ENCODE results near the gene UCP3.

UCP3 gene, protein sequence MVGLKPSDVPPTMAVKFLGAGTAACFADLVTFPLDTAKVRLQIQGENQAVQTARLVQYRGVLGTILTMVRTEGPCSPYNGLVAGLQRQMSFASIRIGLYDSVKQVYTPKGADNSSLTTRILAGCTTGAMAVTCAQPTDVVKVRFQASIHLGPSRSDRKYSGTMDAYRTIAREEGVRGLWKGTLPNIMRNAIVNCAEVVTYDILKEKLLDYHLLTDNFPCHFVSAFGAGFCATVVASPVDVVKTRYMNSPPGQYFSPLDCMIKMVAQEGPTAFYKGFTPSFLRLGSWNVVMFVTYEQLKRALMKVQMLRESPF

DNA sequence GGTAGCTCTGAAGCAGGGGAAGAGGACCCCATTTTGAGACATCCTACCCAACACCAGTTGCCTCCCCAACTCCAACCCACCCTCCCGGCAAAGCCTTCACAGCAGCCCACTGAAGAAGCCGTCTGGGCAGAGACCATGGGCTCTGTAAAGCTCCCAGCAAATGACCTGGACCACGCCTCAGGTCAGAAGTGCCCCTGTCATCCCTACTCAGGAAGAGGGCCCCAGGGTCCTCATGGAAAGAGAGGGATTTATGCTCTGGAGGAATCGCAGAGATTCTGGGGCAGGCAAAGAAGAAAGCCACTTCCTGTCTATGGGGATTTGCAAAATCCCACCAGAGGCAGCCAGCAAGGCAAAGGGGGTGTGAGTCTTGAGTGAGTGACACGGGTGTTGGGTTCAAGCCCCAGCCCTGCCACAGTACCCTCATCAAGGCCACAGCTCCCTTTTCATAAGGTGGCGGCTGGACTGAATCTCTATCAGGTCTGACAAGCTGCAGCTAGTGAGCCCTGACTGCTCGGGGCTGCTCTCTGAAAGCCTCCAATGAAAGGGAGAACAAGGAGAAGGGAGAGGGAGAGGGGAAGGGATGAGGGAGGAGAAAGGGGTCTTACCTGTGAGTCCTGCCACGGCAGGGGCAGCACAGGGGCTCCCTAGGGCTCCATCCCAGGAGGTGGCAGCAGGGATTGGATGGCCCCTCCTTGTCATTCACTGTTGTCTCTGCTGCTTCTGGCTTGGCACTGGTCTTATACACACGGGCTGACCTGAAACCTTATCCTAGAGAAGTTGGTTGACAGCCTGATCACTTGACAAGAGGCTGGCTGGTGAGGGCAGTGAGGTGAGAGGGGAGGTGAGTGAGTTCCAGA is at the start of gene UCP3:
Gene UCP3 (minus strand): TSS at position 713 of the 857 bp plus-strand sequence. CDS start 2,043 bp downstream, outside the sequence.
- DNase-seq (ENCODE audit: low read depth in 1 of 2, low spot score in 1 of 2) = no peak

- DNase-seq (ENCODE audit: low read depth in 1 of 2, low spot score in 1 of 2) = no peak
Observed at GRCh38 chr11:74057249-74058151, 48.6 kb upstream of the UCP3 start.

DNA sequence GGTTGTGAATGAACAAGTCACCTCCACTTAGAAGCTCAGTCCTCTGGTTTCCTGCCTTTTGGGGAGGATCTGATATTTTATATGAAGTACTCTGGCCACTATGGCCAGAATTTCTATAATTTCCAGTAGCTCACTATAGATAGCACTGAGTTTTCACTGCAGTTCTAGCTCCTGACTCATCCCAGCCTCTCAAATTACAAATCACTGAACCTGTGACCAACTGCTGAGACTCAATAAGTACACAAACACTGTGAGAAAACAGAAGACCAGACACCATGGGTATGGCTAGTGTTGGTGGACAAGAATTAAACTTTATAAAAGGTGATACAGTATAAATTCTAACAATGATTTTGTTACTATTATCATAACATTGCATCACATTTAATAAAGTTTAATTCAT is 47.1 kb upstream of the UCP3 start:
- DNase-seq (ENCODE audit: low read depth in 1 of 2, low spot score in 1 of 2) = no peak

DNA sequence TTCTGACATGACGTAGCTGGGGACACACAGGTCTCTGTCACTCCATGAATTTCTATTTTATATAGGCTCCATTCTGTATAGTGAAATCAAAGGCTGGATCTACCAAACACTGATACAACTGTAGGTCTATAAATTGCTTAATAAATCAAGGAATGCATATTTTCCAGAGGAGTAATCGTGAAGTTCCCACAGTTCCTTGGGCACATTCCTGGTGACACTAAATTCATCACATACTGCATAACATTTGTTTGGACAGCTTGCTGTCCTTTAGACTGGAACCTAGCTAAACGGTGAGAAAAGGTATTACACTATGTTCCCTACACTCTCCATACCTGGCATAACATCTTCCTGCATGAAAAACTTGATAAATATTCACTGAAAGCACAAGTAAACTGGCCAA is 41.6 kb upstream of the UCP3 start:
- no peak for DNase-seq (ENCODE audit: low read depth in 1 of 2, low spot score in 1 of 2)

- no peak for DNase-seq (ENCODE audit: low read depth in 1 of 2, low spot score in 1 of 2)
Observed at GRCh38 chr11:74048993-74049392, 40.1 kb upstream of the UCP3 start.

DNA sequence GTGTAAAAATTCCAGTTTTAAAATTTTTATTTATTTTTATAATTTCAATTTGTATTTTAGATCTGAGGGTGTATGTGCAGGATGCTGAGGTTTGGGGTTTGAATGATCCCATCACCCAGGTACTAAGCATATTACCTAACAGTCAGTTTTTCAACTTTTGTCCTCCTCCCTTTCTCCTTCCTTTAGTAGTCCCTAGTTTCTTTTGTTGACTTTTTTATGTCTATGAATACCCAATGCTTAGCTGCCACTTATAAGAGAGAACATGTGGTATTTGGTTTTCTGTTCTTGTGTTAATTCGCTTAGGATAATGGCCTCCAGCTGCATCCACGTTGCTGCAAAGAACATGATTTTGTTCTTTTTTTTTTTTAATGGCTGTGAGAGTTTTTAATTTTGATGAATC is 35.7 kb upstream of the UCP3 start:
- DNase-seq (ENCODE audit: low read depth in 1 of 2, low spot score in 1 of 2) = no peak

- no peak for DNase-seq (ENCODE audit: low read depth in 1 of 2, low spot score in 1 of 2)
Observed at GRCh38 chr11:74043450-74043849, 34.6 kb upstream of the UCP3 start.

- no peak for DNase-seq (ENCODE audit: low read depth in 1 of 2, low spot score in 1 of 2)
Observed at GRCh38 chr11:74037309-74037708, 28.4 kb upstream of the UCP3 start.

DNA sequence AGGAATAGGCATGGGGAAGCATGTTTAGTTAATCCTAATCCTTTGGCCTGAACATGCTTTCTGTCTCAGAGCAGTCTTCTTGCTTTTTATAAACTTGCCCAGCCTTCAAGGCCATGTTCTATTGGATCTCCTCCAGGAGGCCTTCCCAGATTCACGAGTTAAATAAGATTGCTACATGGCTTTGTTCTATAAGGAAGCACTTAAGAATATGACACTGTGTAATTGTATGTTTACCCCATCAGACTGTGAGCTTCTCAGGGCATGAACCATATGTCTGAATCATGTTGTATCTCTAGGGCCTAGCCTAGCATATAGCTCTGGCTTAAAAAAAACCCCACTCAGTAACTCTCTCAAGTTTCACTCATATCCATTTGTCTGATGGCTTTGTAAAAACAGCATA is 26.4 kb upstream of the UCP3 start:
- DNase-seq (ENCODE audit: low read depth in 1 of 2, low spot score in 1 of 2) = no peak

GRCh38 chr11:74033046-74033445 is 24.2 kb upstream of the UCP3 start:
- no peak for DNase-seq (ENCODE audit: low read depth in 1 of 2, low spot score in 1 of 2)

DNA sequence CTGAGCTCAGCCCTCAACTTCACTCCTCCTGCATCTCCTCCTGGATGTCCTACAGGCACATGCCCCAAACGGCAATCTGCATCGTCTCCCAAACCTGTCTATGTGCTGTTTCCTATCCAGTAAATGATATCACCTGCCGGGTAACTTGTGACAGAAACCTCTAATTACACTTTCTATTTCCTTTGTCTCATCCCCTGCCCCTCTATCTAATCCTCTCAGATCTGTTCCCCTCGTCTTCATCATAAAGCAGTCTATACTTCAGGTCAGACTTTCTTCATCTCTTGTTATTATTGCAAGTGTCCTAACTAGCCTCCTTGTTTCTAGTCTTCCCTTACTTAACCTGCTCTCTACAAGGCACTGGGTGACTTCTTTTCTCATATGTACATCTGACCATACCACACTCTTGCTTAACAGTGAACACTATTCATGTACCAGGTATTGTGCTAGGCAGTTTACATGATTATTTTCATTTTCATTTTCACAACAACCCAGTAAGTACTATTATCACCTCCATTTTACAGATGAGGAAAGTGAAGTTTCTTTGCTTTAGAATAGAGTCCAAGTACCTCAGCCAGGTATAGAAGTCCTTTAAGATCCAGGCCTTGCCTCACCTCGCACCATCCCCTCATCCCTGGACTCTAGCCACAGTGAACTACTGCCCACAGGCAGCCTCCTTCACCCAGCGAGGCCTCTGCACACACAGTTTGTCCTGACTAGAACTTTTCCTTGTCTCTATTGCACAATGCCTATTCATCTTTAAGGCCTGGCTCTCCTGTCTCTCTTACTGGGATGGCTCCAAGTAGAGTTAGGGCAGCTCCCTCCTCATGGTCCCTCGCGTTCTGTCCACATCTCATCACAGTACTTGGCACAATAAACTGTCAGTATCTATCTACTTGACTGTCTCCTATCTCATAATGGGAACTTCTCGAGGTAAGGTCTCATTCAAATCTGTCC is 22.1 kb upstream of the UCP3 start:
- no peak for DNase-seq (ENCODE audit: low read depth in 1 of 2, low spot score in 1 of 2)

- no peak for DNase-seq (ENCODE audit: low read depth in 1 of 2, low spot score in 1 of 2)
Observed at GRCh38 chr11:74025467-74026166, 16.7 kb upstream of the UCP3 start.

GRCh38 chr11:74024261-74025029 is 15.6 kb upstream of the UCP3 start:
- DNase-seq (ENCODE audit: low read depth in 1 of 2, low spot score in 1 of 2) = no peak

GRCh38 chr11:74023276-74023675 is 14.4 kb upstream of the UCP3 start:
- DNase-seq (ENCODE audit: low read depth in 1 of 2, low spot score in 1 of 2) = no peak

- DNase-seq (ENCODE audit: low read depth in 1 of 2, low spot score in 1 of 2) = no peak
Observed at GRCh38 chr11:74022546-74022945, 13.7 kb upstream of the UCP3 start.

DNA sequence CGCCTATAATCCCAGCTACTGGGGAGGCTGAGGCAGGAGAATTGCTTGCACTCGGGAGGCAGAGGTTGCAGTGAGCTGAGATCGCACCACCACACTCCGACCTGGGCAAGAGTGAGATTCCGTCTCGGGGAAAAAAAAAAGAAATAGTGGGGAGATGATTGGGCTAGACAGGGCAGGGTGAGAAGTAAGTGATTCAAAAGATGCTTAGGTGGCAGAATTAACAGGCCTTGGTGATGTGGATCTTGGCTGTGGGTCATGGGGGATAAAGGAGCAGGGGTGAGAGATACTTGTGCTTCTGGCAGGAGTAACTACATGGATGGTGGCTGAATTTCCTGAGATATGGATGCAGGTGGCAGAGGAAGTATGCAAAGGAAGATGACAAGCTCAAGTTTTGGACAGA is 13.1 kb upstream of the UCP3 start:
- no peak for DNase-seq (ENCODE audit: low read depth in 1 of 2, low spot score in 1 of 2)

DNA sequence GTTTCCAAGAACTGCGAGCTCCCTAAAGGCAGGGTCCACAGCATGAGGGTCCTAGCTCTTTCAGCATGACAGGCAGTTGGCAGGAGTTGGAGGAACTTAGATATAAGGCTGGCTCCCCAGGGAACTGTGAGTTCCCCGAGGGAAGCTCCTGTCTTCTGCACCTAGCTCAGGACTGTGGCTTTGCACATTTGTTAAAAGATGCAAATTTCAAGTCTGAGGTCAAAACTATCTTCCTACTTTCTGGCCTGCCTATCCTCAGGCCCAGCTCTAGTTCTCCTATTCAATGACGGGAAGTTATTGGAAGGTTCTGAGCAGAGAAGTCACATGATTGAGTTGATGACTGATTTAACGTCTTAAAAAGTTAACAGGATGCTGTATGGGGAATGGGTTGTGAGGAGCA is 11.7 kb upstream of the UCP3 start:
- DNase-seq (ENCODE audit: low read depth in 1 of 2, low spot score in 1 of 2) = no peak

DNA sequence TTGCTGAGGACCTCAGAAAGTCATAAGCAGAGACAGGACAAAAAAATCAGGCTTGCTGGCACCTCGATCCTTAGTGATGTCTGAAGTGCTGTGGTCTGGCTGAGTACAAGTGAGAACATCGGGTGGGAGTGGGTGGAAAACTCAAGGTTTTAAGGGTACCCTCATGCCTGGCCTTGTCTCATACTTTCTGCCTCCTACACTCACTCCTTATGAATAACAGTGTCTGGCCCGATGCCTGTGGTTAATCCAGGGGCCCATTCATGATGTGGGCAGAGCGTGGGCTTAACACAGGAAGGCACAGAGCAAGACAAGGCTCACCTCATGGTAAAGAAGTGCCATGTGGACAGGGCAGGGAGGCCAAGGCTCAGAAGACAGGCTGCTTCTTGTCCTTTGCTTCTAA is 11.0 kb upstream of the UCP3 start:
- no peak for DNase-seq (ENCODE audit: low read depth in 1 of 2, low spot score in 1 of 2)

All from stimulated activated CD4-positive, alpha-beta T cell treated with anti-CD3 and anti-CD28 coated beads, Interleukin-15, amount 100 ng/mL, for 1 hour (primary cell).